IMR-90 (cell line): ENCODE data around the gene TMEM74B. TPM values are rescaled to one million over a fixed set of nuclear protein-coding genes. Genes with fewer than 3 reads are reported as not detected.

ENCODE experiments used
- ATAC-seq: fragments of 200-7000 bp; cut with Tn5 transposase; 2 replicates; pipeline ENCODE4 v1.9.1; 2020; ENCODE audit warnings: low read depth, mild to moderate bottlenecking, moderate library complexity
- Bru-seq: library from RNA; stranded (reverse); fragments of 400-500 nt; gene quantifications from one replicate; lab custom pipeline; 2021; lab: Mats Ljungman, UMichigan
- BruChase-seq, 2 experiments: library from RNA; stranded (reverse); fragments of 400-500 nt; gene quantifications; one replicate each; lab custom pipeline; 2021; lab: Mats Ljungman, UMichigan
- BruUV-seq: library from RNA; stranded (reverse); fragments of 400-500 nt; replicated peaks from 2 replicates; lab custom pipeline; 2021; lab: Mats Ljungman, UMichigan
- CTCF ChIA-PET: fragments of 300-600 bp; formaldehyde crosslinking; extraction: SDS; loops from one replicate; lab custom pipeline; 2021; ENCODE audit warnings: antibody characterized with exemption; lab: Yijun Ruan, JAX
- POLR2A ChIA-PET: fragments of 300-600 bp; sonication (Branson Sonifier 250); formaldehyde crosslinking; loops from one replicate; lab custom pipeline; 2022; ENCODE audit warnings: antibody characterized with exemption; ENCODE audit not compliant: unreplicated experiment; lab: Charles Lee
- DNase-seq: peaks from one replicate; pipeline ENCODE4 v3.0.0; 2013
- H2AFZ ChIP-seq: replicated peaks from 2 replicates; pipeline ENCODE3; 2013; ENCODE audit warnings: low read length, mild to moderate bottlenecking; ENCODE audit not compliant: poor library complexity
- H2AK5ac ChIP-seq: 2 replicates; pipeline ENCODE4 v1.6.1; 2013; ENCODE audit warnings: low read depth, low read length, inconsistent platforms
- H2AK9ac ChIP-seq: replicated peaks from 2 replicates; pipeline ENCODE3; 2013; ENCODE audit warnings: mild to moderate bottlenecking, low read depth, low read length, moderate library complexity; ENCODE audit not compliant: poor library complexity
- H2BK120ac ChIP-seq: 2 replicates; pipeline ENCODE4 v1.6.1; 2013; ENCODE audit warnings: low read depth, low read length, inconsistent platforms
- H2BK15ac ChIP-seq: 3 replicates; pipeline ENCODE4 v1.6.1; 2013; ENCODE audit warnings: low read depth, low read length, inconsistent platforms
- H2BK20ac ChIP-seq: 2 replicates; pipeline ENCODE4 v1.6.1; 2013; ENCODE audit warnings: low read depth, mild to moderate bottlenecking, inconsistent platforms, low read length, moderate library complexity
- H2BK5ac ChIP-seq: 2 replicates; pipeline ENCODE4 v1.6.1; 2013; ENCODE audit warnings: mild to moderate bottlenecking, low read depth, low read length, inconsistent platforms; ENCODE audit not compliant: poor library complexity, severe bottlenecking
- H3K14ac ChIP-seq: replicated peaks from 2 replicates; pipeline ENCODE4 v1.6.1; 2013; ENCODE audit warnings: low read depth, low read length, inconsistent platforms
- H3K18ac ChIP-seq: 2 replicates; pipeline ENCODE4 v1.6.1; 2013; ENCODE audit warnings: low read depth, low read length, control low read depth
- H3K23ac ChIP-seq: 2 replicates; pipeline ENCODE4 v1.6.1; 2013; ENCODE audit warnings: low read depth, low read length, inconsistent platforms
- H3K27ac ChIP-seq: 2 replicates; pipeline ENCODE4 v1.5.1; 2013; ENCODE audit warnings: mild to moderate bottlenecking, control low read depth, low read length; ENCODE audit not compliant: insufficient read depth
- H3K27me3 ChIP-seq: 2 replicates; pipeline ENCODE4 v1.6.1; 2013; ENCODE audit warnings: low read length; ENCODE audit not compliant: control insufficient read depth, insufficient read depth
- H3K36me3 ChIP-seq: 2 replicates; pipeline ENCODE4 v1.6.1; 2013; ENCODE audit warnings: low read length, mixed read lengths; ENCODE audit not compliant: control insufficient read depth, insufficient read depth
- H3K4ac ChIP-seq: 2 replicates; pipeline ENCODE4 v1.6.1; 2013; ENCODE audit warnings: low read depth, low read length, inconsistent platforms
- H3K4me1 ChIP-seq: 2 replicates; pipeline ENCODE4 v1.6.1; 2013; ENCODE audit warnings: low read length, mixed read lengths; ENCODE audit not compliant: control insufficient read depth, insufficient read depth
- H3K4me2 ChIP-seq: 2 replicates; pipeline ENCODE4 v1.6.1; 2013; ENCODE audit warnings: low read depth, mild to moderate bottlenecking, control low read depth, low read length, moderate library complexity
- H3K4me3 ChIP-seq: 2 replicates; pipeline ENCODE4 v1.5.1; 2013; ENCODE audit warnings: low read depth, mild to moderate bottlenecking, control low read depth, low read length, moderate library complexity; ENCODE audit not compliant: insufficient read depth
- H3K56ac ChIP-seq: 2 replicates; pipeline ENCODE4 v1.6.1; 2013; ENCODE audit warnings: low read length, inconsistent platforms; ENCODE audit not compliant: insufficient read depth; ENCODE audit errors: extremely low read depth
- H3K79me1 ChIP-seq, 2 experiments: 2 replicates each; pipeline ENCODE4 v1.6.1; 2013; ENCODE audit warnings: low read length in 2 of 2, inconsistent platforms in 1 of 2, low read depth in 1 of 2
- H3K9ac ChIP-seq: 2 replicates; pipeline ENCODE4 v1.6.1; 2013; ENCODE audit warnings: low read depth, low read length, control low read depth
- H3K9me1 ChIP-seq: 2 replicates; pipeline ENCODE4 v1.6.1; 2013; ENCODE audit warnings: low read length, inconsistent platforms; ENCODE audit not compliant: insufficient read depth
- H3K9me3 ChIP-seq: 2 replicates; pipeline ENCODE4 v1.6.1; 2013; ENCODE audit warnings: low read length; ENCODE audit not compliant: control insufficient read depth, insufficient read depth
- H4K20me1 ChIP-seq: 2 replicates; pipeline ENCODE4 v1.6.1; 2013; ENCODE audit warnings: low read length, inconsistent platforms; ENCODE audit not compliant: insufficient read depth
- H4K5ac ChIP-seq: 2 replicates; pipeline ENCODE4 v1.6.1; 2013; ENCODE audit warnings: mild to moderate bottlenecking, low read depth, low read length, control low read depth
- H4K8ac ChIP-seq, 2 experiments: 2 replicates each; pipeline ENCODE4 v1.6.1; 2013; ENCODE audit warnings: low read depth in 2 of 2, low read length in 2 of 2, control low read depth in 1 of 2, inconsistent platforms in 1 of 2
- H4K91ac ChIP-seq: 2 replicates; pipeline ENCODE4 v1.6.1; 2013; ENCODE audit warnings: low read depth, low read length, inconsistent platforms; ENCODE audit not compliant: insufficient read depth
- CTCF ChIP-seq: conservative IDR thresholded peaks from 2 replicates; pipeline ENCODE4 v1.5.1; 2012; ENCODE audit warnings: mild to moderate bottlenecking, low read depth, low read length, improper control_type of control experiment
- FOS ChIP-seq: fragments of 150-350 bp; IDR thresholded peaks from 2 replicates; pipeline ENCODE4 v1.6.1; 2016; ENCODE audit warnings: low read depth, low read length
- MXI1 ChIP-seq: IDR thresholded peaks from 2 replicates; pipeline ENCODE4 v1.6.1; 2012; ENCODE audit warnings: low read depth, mild to moderate bottlenecking, low read length, moderate library complexity, borderline replicate concordance
- NFE2L2 ChIP-seq: fragments of 150-350 bp; IDR thresholded peaks from 2 replicates; pipeline ENCODE4 v1.6.1; 2016; ENCODE audit warnings: low read depth, mild to moderate bottlenecking, low read length
- RAD21 ChIP-seq: IDR thresholded peaks from 2 replicates; pipeline ENCODE4 v1.6.1; 2012; ENCODE audit warnings: low read length, improper control_type of control experiment
- SMC3 ChIP-seq: fragments of 150-350 bp; IDR thresholded peaks from 2 replicates; pipeline ENCODE4 v1.6.1; 2016; ENCODE audit warnings: low read depth, mild to moderate bottlenecking, antibody characterized with exemption, low read length, moderate library complexity
- WGBS, 2 experiments: methylation state at CpG; one replicate each; pipeline versions ENCODE4 v1.1.5 to v1.1.7; 2013; ENCODE audit warnings: missing lambda C conversion rate in 2 of 2; ENCODE audit not compliant: insufficient read length in 1 of 2; ENCODE audit errors: extremely low coverage in 2 of 2; 5-methylcytosine and 5-hydroxymethylcytosine counted together
- dilution Hi-C: fragments of 300-500 bp; cut with HindIII; formaldehyde crosslinking; loops from one replicate; pipeline ENCODE4 v1.14.3; 2018; ENCODE audit warnings: low sequenced_read_pairs; ENCODE audit not compliant: unreplicated experiment
- in situ Hi-C: fragments of 300-500 bp; cut with MboI; formaldehyde crosslinking; loops from 3 replicates; pipeline ENCODE4 v1.14.3; 2019; ENCODE audit warnings: low sequenced_read_pairs, inconsistent platforms, mixed read lengths
- intact Hi-C: fragments of 100-400 bp; cut with micrococcal nuclease; formaldehyde crosslinking; loops from 2 replicates; pipeline ENCODE4 v1.10.0; 2022
- long read RNA-seq: library from polyadenylated mRNA; unstranded; transcript quantifications from one replicate; pipeline ENCODE4 v2.0.0, GENCODE V29; 2021; ENCODE audit not compliant: unreplicated experiment
- polyA plus RNA-seq, 3 experiments: library from polyadenylated mRNA; depleted of rRNA; stranded (reverse); fragments of >200 nt; gene quantifications; 2 replicates each; pipeline ENCODE4 v1.2.3, GENCODE V29; 2012; ENCODE audit warnings: low replicate concordance in 1 of 3
- total RNA-seq: library from RNA; depleted of rRNA; stranded (reverse); fragments of >200 nt; gene quantifications from 2 replicates; pipeline ENCODE4 v1.2.3, GENCODE V29; 2012; rRNA removed

Gene TMEM74B
- total RNA-seq (not detected in 2 replicates), polyA plus RNA-seq (2012; rRNA removed) (0.03 TPM in 1 of 2 replicates, not detected in the other), Bru-seq, nascent RNA (not detected), BruChase-seq, experiment 1, labeled RNA remaining after a 6-hour chase (not detected), BruChase-seq, experiment 2, labeled RNA remaining after a 2-hour chase (not detected)
- not detected in 2 replicates for polyA plus RNA-seq (2012; cell fraction: cytosol; rRNA removed)
- polyA plus RNA-seq (2012; cell fraction: nucleus; rRNA removed; ENCODE audit: low replicate concordance), result 0.32 and 0.50 TPM in 2 replicates
- long read RNA-seq, result 0 reads

- Histone ChIP-seq H3K4me3 (peak within 1 kb of the TSS; percentile 25; the same call in 1 of the 2 replicates), H3K79me1 (no peaks in the 10 kb centered on the region), H3K14ac (no peak within 1 kb of the TSS), H2BK120ac (no peak within 1 kb of the TSS), H3K9me3 (no peaks in the 10 kb centered on the region), H3K23ac (no peak within 1 kb of the TSS), H3K56ac (no peak within 1 kb of the TSS), H3K4me2 (peak within 1 kb of the TSS; percentile 36; the same call in 1 of the 2 replicates), H4K20me1 (no peaks in the 10 kb centered on the region; the same call in 1 of the 2 replicates), H3K27me3 (peaks cover 48% of the 10 kb centered on the region), H2AK5ac (no peak within 1 kb of the TSS), H3K9me1 (peaks cover 3% of the 10 kb centered on the region; the same call in 1 of the 2 replicates), H3K18ac (no peak within 1 kb of the TSS), H4K8ac (no peak within 1 kb of the TSS), H2AK9ac (no peak within 1 kb of the TSS), H2BK15ac (no peak within 1 kb of the TSS), H4K5ac (no peak within 1 kb of the TSS), H2BK20ac (no peak within 1 kb of the TSS), H4K91ac (no peak within 1 kb of the TSS), H3K4me1 (no peaks in the 10 kb centered on the region), H3K9ac (no peak within 1 kb of the TSS), H3K27ac (no peak within 1 kb of the TSS), H2BK5ac (no peak within 1 kb of the TSS), H2AFZ (peak within 1 kb of the TSS; percentile 78), H3K4ac (no peak within 1 kb of the TSS), H3K36me3 (no peaks in the 10 kb centered on the region)
- 2% methylated on average over 19 of the region's 76 CpGs; no CpG with 5 or more reads in 1 of the 2 experiments for WGBS, 2 experiments
- DNase-seq (no peak), ATAC-seq (peak; percentile 6; the same call in 1 of the 2 replicates)
- dilution Hi-C loops, result no loop called here
- TF ChIP-seq RAD21 (no peak), FOS (no peak), SMC3 (no peak), CTCF (no peak), NFE2L2 (no peak), MXI1 (no peak)
- POLR2A ChIA-PET, result no interaction called here
- in situ Hi-C loops, result no loop called here
- intact Hi-C loops, result no loop called here
- no TSS peak for BruUV-seq
- CTCF ChIA-PET, result interaction anchor here (0.8 kb wide), 1 partner anchor 34 kb away, joined by 3 read pairs; no protein-coding TSS in a partner anchor
Measured at GRCh38 chr20:1184638-1185315, at the start of gene TMEM74B. TMEM74B (minus strand) TSS chr20:1184981; CDS start chr20:1183801, 1,180 bp downstream.
